DND-41 (cell line): ENCODE measurements around the gene PSMC3IP.

Source experiments
- CTCF ChIP-seq: IDR thresholded peaks from 2 replicates; pipeline ENCODE4 v1.5.1; 2012; ENCODE audit warnings: borderline replicate concordance, low read length, moderate library complexity, mild to moderate bottlenecking; ENCODE audit not compliant: poor library complexity, severe bottlenecking; ENCODE audit errors: extremely low read depth
- EZH2 ChIP-seq: IDR thresholded peaks from 3 replicates; pipeline ENCODE4 v1.6.1; 2012; ENCODE audit warnings: borderline replicate concordance, low read depth, mild to moderate bottlenecking, moderate library complexity, low read length, inconsistent platforms; ENCODE audit not compliant: severe bottlenecking

- TF ChIP-seq CTCF (no peak), EZH2 (no peak)
Observed at GRCh38 chr17:42596386-42596785, 18.9 kb upstream of the PSMC3IP start.
